GM20000 (cell line): Measurements from ENCODE around the gene MCM10.
"Not testable (repeated sequence)": the region's sequence is repeated elsewhere in the genome, so short reads cannot be mapped to it uniquely, and the experiment has no call there.

Source experiments
- DNase-seq: peaks from one replicate; pipeline ENCODE4 v3.0.0; 2012; ENCODE audit warnings: low spot score
- TF ChIP-seq, protein P1 (sequence below): IDR thresholded peaks from 2 replicates; pipeline ENCODE4 v1.5.1; 2012; ENCODE audit warnings: mild to moderate bottlenecking, control low read depth; ENCODE audit errors: extremely low read depth, missing control alignments

The MCM10 gene

GRCh38 chr10:13241613-13242012 lies 80.3 kb downstream of the MCM10 start:
- no peak for DNase-seq
- TF ChIP-seq, protein P1, sequence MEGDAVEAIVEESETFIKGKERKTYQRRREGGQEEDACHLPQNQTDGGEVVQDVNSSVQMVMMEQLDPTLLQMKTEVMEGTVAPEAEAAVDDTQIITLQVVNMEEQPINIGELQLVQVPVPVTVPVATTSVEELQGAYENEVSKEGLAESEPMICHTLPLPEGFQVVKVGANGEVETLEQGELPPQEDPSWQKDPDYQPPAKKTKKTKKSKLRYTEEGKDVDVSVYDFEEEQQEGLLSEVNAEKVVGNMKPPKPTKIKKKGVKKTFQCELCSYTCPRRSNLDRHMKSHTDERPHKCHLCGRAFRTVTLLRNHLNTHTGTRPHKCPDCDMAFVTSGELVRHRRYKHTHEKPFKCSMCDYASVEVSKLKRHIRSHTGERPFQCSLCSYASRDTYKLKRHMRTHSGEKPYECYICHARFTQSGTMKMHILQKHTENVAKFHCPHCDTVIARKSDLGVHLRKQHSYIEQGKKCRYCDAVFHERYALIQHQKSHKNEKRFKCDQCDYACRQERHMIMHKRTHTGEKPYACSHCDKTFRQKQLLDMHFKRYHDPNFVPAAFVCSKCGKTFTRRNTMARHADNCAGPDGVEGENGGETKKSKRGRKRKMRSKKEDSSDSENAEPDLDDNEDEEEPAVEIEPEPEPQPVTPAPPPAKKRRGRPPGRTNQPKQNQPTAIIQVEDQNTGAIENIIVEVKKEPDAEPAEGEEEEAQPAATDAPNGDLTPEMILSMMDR, result no peak

DNA sequence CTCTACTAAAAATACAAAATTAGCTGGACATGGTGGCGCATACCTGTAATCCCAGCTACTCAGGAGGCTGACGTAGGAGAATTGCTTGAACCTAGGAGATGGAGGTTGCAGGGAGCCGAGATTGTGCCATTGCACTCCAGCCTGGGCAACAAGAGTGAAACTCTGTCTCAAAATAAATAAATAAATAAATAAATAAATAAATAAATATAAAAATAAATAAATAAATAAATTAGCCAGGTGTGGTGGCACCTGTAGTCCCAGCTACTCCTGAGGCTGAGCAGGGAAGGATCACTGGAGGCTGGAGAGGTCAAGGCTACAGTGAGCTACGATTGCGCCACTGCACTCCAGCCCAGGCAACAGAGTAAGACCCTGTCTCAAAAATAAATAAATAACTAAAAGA lies 80.9 kb downstream of the MCM10 start:
- not testable (repeated sequence) for DNase-seq

GRCh38 chr10:13247246-13247645 lies 85.9 kb downstream of the MCM10 start:
- TF ChIP-seq, protein P1, result no peak
- no peak for DNase-seq

DNA sequence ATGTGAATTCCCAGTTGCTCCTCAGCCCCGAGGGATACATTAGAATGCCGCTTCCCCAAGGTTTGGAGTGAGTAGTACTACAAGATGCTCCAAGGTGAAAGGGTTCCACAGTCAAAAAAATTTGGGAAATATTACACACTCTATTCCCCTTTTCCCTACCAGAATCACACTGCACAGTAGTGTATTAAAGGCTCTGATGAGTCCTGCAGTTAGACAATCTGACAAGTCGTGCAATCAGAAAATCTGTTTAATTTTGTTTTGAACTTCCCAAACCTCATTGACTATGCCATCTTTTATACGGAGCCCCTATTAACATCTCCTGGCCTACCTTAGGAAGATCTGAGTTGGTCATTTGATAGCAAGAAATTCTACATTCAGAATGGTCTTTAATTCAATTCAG lies 86.4 kb downstream of the MCM10 start:
- no peak for DNase-seq
- TF ChIP-seq, protein P1, result no peak

DNA sequence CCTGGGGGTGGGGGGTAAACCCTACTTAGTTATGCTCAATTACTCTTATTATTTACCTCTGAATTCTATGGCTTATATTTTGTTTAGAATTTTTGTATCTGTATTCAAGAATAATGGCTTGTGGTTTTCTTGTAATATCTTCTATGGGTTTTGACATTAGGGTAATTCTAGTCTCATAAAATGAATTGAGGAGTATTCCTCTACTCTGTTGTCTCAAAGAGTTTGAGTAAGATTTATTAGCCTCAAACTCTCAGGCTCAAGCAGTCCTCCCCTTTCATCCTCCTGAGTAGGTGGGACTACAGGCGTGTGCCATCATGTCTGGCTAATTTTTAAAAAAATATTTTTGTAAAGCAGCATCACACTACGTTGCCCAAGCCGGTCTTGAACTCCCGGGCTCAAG lies 92.4 kb downstream of the MCM10 start:
- DNase-seq, result no peak
- TF ChIP-seq, protein P1, result no peak

DNA sequence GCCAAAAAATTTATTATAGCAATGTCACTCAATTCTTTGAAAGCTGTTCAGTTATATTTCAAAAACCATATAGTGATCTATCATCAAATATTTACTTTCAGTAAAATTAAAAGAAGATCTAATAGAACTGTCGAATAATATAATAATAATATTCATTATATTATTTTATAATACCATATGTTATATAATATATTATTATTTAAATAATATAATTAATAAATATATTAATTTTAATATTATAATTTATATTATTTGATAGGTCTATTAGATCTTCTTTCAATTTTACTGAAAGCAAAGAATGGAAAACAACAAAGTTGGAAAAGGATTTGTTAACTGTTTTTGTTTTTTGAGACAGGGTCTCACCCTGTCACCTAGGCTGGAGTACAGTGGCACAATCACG lies 95.3 kb downstream of the MCM10 start:
- TF ChIP-seq, protein P1, result no peak
- no peak for DNase-seq

- TF ChIP-seq, protein P1, result no peak
- DNase-seq, result no peak
Observed at GRCh38 chr10:13257621-13258140, 96.3 kb downstream of the MCM10 start.
